Testis (tissue), 2 donors: ENCODE data around the gene KIF14.

Experiments used
- POLR2A ChIP-seq: fragments of 450-650 bp; IDR thresholded peaks from one replicate; pipeline ENCODE4 v1.6.1; 2017; ENCODE audit warnings: antibody characterized with exemption, mild to moderate bottlenecking, moderate library complexity
- TF ChIP-seq, protein P1 (sequence below), 3 experiments: fragments of 450-650 bp in 2 of 3; fragments of 200-600 bp in 1 of 3; sonication (generic) in 1 of 3; IDR thresholded peaks; one replicate each; pipeline ENCODE4 v1.5.1; 2016 to 2019; ENCODE audit warnings: antibody characterized with exemption in 3 of 3, mild to moderate bottlenecking in 2 of 3, moderate library complexity in 1 of 3

DNA sequence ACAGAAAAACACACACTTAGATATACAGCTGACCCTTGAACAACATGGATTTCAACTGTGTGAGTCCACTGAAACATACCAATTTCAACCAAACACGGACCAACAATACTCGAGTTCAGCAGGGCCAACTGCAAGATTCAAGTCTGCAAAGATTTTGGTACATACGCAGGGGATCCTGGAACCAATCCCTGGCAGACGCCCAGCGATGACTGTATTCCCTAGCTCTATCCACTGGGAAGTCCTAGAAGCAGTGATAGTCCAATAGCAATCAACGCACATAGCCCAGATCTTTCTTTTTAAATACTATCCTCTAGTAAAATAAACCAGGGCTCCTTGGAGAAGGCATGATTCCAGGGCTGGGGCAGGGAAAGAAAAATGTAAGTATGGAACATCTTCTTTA lies 40.2 kb upstream of the KIF14 start:
- TF ChIP-seq, protein P1, sequence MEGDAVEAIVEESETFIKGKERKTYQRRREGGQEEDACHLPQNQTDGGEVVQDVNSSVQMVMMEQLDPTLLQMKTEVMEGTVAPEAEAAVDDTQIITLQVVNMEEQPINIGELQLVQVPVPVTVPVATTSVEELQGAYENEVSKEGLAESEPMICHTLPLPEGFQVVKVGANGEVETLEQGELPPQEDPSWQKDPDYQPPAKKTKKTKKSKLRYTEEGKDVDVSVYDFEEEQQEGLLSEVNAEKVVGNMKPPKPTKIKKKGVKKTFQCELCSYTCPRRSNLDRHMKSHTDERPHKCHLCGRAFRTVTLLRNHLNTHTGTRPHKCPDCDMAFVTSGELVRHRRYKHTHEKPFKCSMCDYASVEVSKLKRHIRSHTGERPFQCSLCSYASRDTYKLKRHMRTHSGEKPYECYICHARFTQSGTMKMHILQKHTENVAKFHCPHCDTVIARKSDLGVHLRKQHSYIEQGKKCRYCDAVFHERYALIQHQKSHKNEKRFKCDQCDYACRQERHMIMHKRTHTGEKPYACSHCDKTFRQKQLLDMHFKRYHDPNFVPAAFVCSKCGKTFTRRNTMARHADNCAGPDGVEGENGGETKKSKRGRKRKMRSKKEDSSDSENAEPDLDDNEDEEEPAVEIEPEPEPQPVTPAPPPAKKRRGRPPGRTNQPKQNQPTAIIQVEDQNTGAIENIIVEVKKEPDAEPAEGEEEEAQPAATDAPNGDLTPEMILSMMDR (IDR thresholded peaks at IDR 0.05) = no peak
- TF ChIP-seq POLR2A = no peak
